IMR-90 (cell line): Measurements from ENCODE around the gene PDXDC1. TPM values are rescaled to one million over a fixed set of nuclear protein-coding genes. Genes with fewer than 3 reads are reported as not detected.
"Not testable (repeated sequence)": the region's sequence is repeated elsewhere in the genome, so short reads cannot be mapped to it uniquely, and the experiment has no call there.

Experiments used
- ATAC-seq: fragments of 200-7000 bp; cut with Tn5 transposase; 2 replicates; pipeline ENCODE4 v1.9.1; 2020; ENCODE audit warnings: low read depth, mild to moderate bottlenecking, moderate library complexity
- BruUV-seq: library from RNA; stranded (reverse); fragments of 400-500 nt; replicated peaks from 2 replicates; lab custom pipeline; 2021; lab: Mats Ljungman, UMichigan
- CTCF ChIA-PET: fragments of 300-600 bp; formaldehyde crosslinking; extraction: SDS; loops from one replicate; lab custom pipeline; 2021; ENCODE audit warnings: antibody characterized with exemption; lab: Yijun Ruan, JAX
- POLR2A ChIA-PET: fragments of 300-600 bp; sonication (Branson Sonifier 250); formaldehyde crosslinking; loops from one replicate; lab custom pipeline; 2022; ENCODE audit warnings: antibody characterized with exemption; ENCODE audit not compliant: unreplicated experiment; lab: Charles Lee
- DNase-seq: peaks from one replicate; pipeline ENCODE4 v3.0.0; 2013
- H2AFZ ChIP-seq: replicated peaks from 2 replicates; pipeline ENCODE3; 2013; ENCODE audit warnings: low read length, mild to moderate bottlenecking; ENCODE audit not compliant: poor library complexity
- H2AK5ac ChIP-seq: 2 replicates; pipeline ENCODE4 v1.6.1; 2013; ENCODE audit warnings: low read depth, low read length, inconsistent platforms
- H2AK9ac ChIP-seq: replicated peaks from 2 replicates; pipeline ENCODE3; 2013; ENCODE audit warnings: mild to moderate bottlenecking, low read depth, low read length, moderate library complexity; ENCODE audit not compliant: poor library complexity
- H2BK120ac ChIP-seq: 2 replicates; pipeline ENCODE4 v1.6.1; 2013; ENCODE audit warnings: low read depth, low read length, inconsistent platforms
- H2BK15ac ChIP-seq: 3 replicates; pipeline ENCODE4 v1.6.1; 2013; ENCODE audit warnings: low read depth, low read length, inconsistent platforms
- H2BK20ac ChIP-seq: 2 replicates; pipeline ENCODE4 v1.6.1; 2013; ENCODE audit warnings: low read depth, mild to moderate bottlenecking, inconsistent platforms, low read length, moderate library complexity
- H2BK5ac ChIP-seq: 2 replicates; pipeline ENCODE4 v1.6.1; 2013; ENCODE audit warnings: mild to moderate bottlenecking, low read depth, low read length, inconsistent platforms; ENCODE audit not compliant: poor library complexity, severe bottlenecking
- H3K14ac ChIP-seq: replicated peaks from 2 replicates; pipeline ENCODE4 v1.6.1; 2013; ENCODE audit warnings: low read depth, low read length, inconsistent platforms
- H3K18ac ChIP-seq: 2 replicates; pipeline ENCODE4 v1.6.1; 2013; ENCODE audit warnings: low read depth, low read length, control low read depth
- H3K23ac ChIP-seq: 2 replicates; pipeline ENCODE4 v1.6.1; 2013; ENCODE audit warnings: low read depth, low read length, inconsistent platforms
- H3K27ac ChIP-seq: 2 replicates; pipeline ENCODE4 v1.5.1; 2013; ENCODE audit warnings: mild to moderate bottlenecking, control low read depth, low read length; ENCODE audit not compliant: insufficient read depth
- H3K27me3 ChIP-seq: 2 replicates; pipeline ENCODE4 v1.6.1; 2013; ENCODE audit warnings: low read length; ENCODE audit not compliant: control insufficient read depth, insufficient read depth
- H3K36me3 ChIP-seq: 2 replicates; pipeline ENCODE4 v1.6.1; 2013; ENCODE audit warnings: low read length, mixed read lengths; ENCODE audit not compliant: control insufficient read depth, insufficient read depth
- H3K4ac ChIP-seq: 2 replicates; pipeline ENCODE4 v1.6.1; 2013; ENCODE audit warnings: low read depth, low read length, inconsistent platforms
- H3K4me1 ChIP-seq: 2 replicates; pipeline ENCODE4 v1.6.1; 2013; ENCODE audit warnings: low read length, mixed read lengths; ENCODE audit not compliant: control insufficient read depth, insufficient read depth
- H3K4me2 ChIP-seq: 2 replicates; pipeline ENCODE4 v1.6.1; 2013; ENCODE audit warnings: low read depth, mild to moderate bottlenecking, control low read depth, low read length, moderate library complexity
- H3K4me3 ChIP-seq: 2 replicates; pipeline ENCODE4 v1.5.1; 2013; ENCODE audit warnings: low read depth, mild to moderate bottlenecking, control low read depth, low read length, moderate library complexity; ENCODE audit not compliant: insufficient read depth
- H3K56ac ChIP-seq: 2 replicates; pipeline ENCODE4 v1.6.1; 2013; ENCODE audit warnings: low read length, inconsistent platforms; ENCODE audit not compliant: insufficient read depth; ENCODE audit errors: extremely low read depth
- H3K79me1 ChIP-seq, 2 experiments: 2 replicates each; pipeline ENCODE4 v1.6.1; 2013; ENCODE audit warnings: low read length in 2 of 2, inconsistent platforms in 1 of 2, low read depth in 1 of 2
- H3K9ac ChIP-seq: 2 replicates; pipeline ENCODE4 v1.6.1; 2013; ENCODE audit warnings: low read depth, low read length, control low read depth
- H3K9me1 ChIP-seq: 2 replicates; pipeline ENCODE4 v1.6.1; 2013; ENCODE audit warnings: low read length, inconsistent platforms; ENCODE audit not compliant: insufficient read depth
- H3K9me3 ChIP-seq: 2 replicates; pipeline ENCODE4 v1.6.1; 2013; ENCODE audit warnings: low read length; ENCODE audit not compliant: control insufficient read depth, insufficient read depth
- H4K20me1 ChIP-seq: 2 replicates; pipeline ENCODE4 v1.6.1; 2013; ENCODE audit warnings: low read length, inconsistent platforms; ENCODE audit not compliant: insufficient read depth
- H4K5ac ChIP-seq: 2 replicates; pipeline ENCODE4 v1.6.1; 2013; ENCODE audit warnings: mild to moderate bottlenecking, low read depth, low read length, control low read depth
- H4K8ac ChIP-seq, 2 experiments: 2 replicates each; pipeline ENCODE4 v1.6.1; 2013; ENCODE audit warnings: low read depth in 2 of 2, low read length in 2 of 2, control low read depth in 1 of 2, inconsistent platforms in 1 of 2
- H4K91ac ChIP-seq: 2 replicates; pipeline ENCODE4 v1.6.1; 2013; ENCODE audit warnings: low read depth, low read length, inconsistent platforms; ENCODE audit not compliant: insufficient read depth
- WGBS, 2 experiments: methylation state at CpG; one replicate each; pipeline versions ENCODE4 v1.1.5 to v1.1.7; 2013; ENCODE audit warnings: missing lambda C conversion rate in 2 of 2; ENCODE audit not compliant: insufficient read length in 1 of 2; ENCODE audit errors: extremely low coverage in 2 of 2; 5-methylcytosine and 5-hydroxymethylcytosine counted together
- dilution Hi-C: fragments of 300-500 bp; cut with HindIII; formaldehyde crosslinking; loops from one replicate; pipeline ENCODE4 v1.14.3; 2018; ENCODE audit warnings: low sequenced_read_pairs; ENCODE audit not compliant: unreplicated experiment
- in situ Hi-C: fragments of 300-500 bp; cut with MboI; formaldehyde crosslinking; loops from 3 replicates; pipeline ENCODE4 v1.14.3; 2019; ENCODE audit warnings: low sequenced_read_pairs, inconsistent platforms, mixed read lengths
- intact Hi-C: fragments of 100-400 bp; cut with micrococcal nuclease; formaldehyde crosslinking; loops from 2 replicates; pipeline ENCODE4 v1.10.0; 2022
- polyA plus RNA-seq, 3 experiments: library from polyadenylated mRNA; depleted of rRNA; stranded (reverse); fragments of >200 nt; gene quantifications; 2 replicates each; pipeline ENCODE4 v1.2.3, GENCODE V29; 2012; ENCODE audit warnings: low replicate concordance in 1 of 3
- total RNA-seq: library from RNA; depleted of rRNA; stranded (reverse); fragments of >200 nt; gene quantifications from 2 replicates; pipeline ENCODE4 v1.2.3, GENCODE V29; 2012

Gene PDXDC1
- total and polyA plus RNA-seq, 2 of the 4 experiments (the other 2 are of a cell fraction), result 68.7 to 117 TPM

DNA sequence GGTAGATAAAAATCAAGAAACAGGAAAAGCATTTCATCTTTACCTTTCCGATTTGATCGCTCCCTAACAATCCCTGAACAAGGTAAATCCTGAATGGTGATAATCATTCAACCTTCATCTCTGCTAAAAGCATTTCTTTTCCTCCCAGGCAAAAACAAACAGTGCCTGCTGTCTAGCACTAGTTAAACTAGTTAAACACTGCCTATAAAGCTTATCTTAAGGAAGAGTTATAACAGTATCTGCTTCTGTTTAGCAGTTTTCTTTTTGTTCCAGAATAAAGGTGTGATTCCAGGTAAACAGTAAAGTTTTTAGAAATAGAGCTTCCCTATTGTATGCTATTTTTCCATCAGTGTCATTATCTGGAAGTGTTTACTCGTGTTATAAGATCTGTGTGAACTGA is 6.4 kb downstream of the PDXDC1 start:
- H2AFZ ChIP-seq, H3K18ac ChIP-seq, H2AK9ac ChIP-seq, H2BK5ac ChIP-seq, DNase-seq, H3K9me1 ChIP-seq, H4K91ac ChIP-seq, H3K9ac ChIP-seq, POLR2A ChIA-PET, H3K4ac ChIP-seq, H2BK20ac ChIP-seq, ATAC-seq, H4K8ac ChIP-seq, in situ Hi-C loops, H3K4me3 ChIP-seq, intact Hi-C loops, H3K23ac ChIP-seq, H3K9me3 ChIP-seq, dilution Hi-C loops, H2BK120ac ChIP-seq, H3K4me2 ChIP-seq, H4K5ac ChIP-seq, H3K27ac ChIP-seq, H3K4me1 ChIP-seq, H3K36me3 ChIP-seq, H2AK5ac ChIP-seq, BruUV-seq, H3K27me3 ChIP-seq, H2BK15ac ChIP-seq, H3K14ac ChIP-seq, H3K56ac ChIP-seq: not testable (repeated sequence)
- WGBS, 2 experiments, result 100% methylated on average over 1 of the region's 3 CpGs; no CpG with 5 or more reads in 1 of the 2 experiments
- CTCF ChIA-PET, result interaction anchor here (0.6 kb wide), 1 partner anchor 70 kb away, joined by 3 read pairs; no protein-coding TSS in a partner anchor
- peaks cover 15 to 73% of the 10 kb centered on the region in 2 experiments for H3K79me1 ChIP-seq
- H4K20me1 ChIP-seq, result peaks cover 86% of the 10 kb centered on the region

GRCh38 chr16:14982521-14982920 is 7.7 kb downstream of the PDXDC1 start:
- H3K9me1 ChIP-seq, H3K4ac ChIP-seq, POLR2A ChIA-PET, dilution Hi-C loops, in situ Hi-C loops, H3K14ac ChIP-seq, H2AK5ac ChIP-seq, H3K4me1 ChIP-seq, H3K56ac ChIP-seq, H2BK20ac ChIP-seq, H3K36me3 ChIP-seq, BruUV-seq, H3K27me3 ChIP-seq, H3K9me3 ChIP-seq, CTCF ChIA-PET, H2AFZ ChIP-seq, H2BK15ac ChIP-seq, H4K5ac ChIP-seq, H3K4me3 ChIP-seq, H2BK5ac ChIP-seq, H4K91ac ChIP-seq, H3K23ac ChIP-seq, H2BK120ac ChIP-seq, H2AK9ac ChIP-seq, H3K18ac ChIP-seq, H3K27ac ChIP-seq, H4K8ac ChIP-seq, H3K4me2 ChIP-seq, intact Hi-C loops, H3K9ac ChIP-seq: not testable (repeated sequence)
- Histone ChIP-seq H3K79me1 (peaks cover 17 to 69% of the 10 kb centered on the region in 2 experiments), H4K20me1 (peaks cover 81% of the 10 kb centered on the region)
- DNase-seq (peak; percentile 52), ATAC-seq (peak; percentile 79)
- no CpG with 5 or more reads among the region's 2 CpGs for WGBS, 2 experiments
